ENCODE measurements around the gene BOD1. TPM values are rescaled to one million over a fixed set of nuclear protein-coding genes. Genes with fewer than 3 reads are reported as not detected.

The BOD1 gene
- total and polyA plus RNA-seq, 7 donors: 57.0 to 295 (median 120) TPM

- H3K9me3 ChIP-seq: peaks cover 9% of the 10 kb centered on the region
- intact Hi-C loops (cut with DNase I): no loop called here
- no peaks in the 10 kb centered on the region for H3K27me3 ChIP-seq (ENCODE audit: insufficient read depth in 3 of 3, low read length in 2 of 3)
- DNase-seq (no peak), ATAC-seq (no peak)
- no peaks in the 10 kb centered on the region for H3K36me3 ChIP-seq (ENCODE audit: insufficient read depth in 1 of 2, low read depth in 1 of 2)
- TF ChIP-seq, protein P1, sequence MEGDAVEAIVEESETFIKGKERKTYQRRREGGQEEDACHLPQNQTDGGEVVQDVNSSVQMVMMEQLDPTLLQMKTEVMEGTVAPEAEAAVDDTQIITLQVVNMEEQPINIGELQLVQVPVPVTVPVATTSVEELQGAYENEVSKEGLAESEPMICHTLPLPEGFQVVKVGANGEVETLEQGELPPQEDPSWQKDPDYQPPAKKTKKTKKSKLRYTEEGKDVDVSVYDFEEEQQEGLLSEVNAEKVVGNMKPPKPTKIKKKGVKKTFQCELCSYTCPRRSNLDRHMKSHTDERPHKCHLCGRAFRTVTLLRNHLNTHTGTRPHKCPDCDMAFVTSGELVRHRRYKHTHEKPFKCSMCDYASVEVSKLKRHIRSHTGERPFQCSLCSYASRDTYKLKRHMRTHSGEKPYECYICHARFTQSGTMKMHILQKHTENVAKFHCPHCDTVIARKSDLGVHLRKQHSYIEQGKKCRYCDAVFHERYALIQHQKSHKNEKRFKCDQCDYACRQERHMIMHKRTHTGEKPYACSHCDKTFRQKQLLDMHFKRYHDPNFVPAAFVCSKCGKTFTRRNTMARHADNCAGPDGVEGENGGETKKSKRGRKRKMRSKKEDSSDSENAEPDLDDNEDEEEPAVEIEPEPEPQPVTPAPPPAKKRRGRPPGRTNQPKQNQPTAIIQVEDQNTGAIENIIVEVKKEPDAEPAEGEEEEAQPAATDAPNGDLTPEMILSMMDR (IDR thresholded peaks at IDR 0.05): no peak
- H3K4me1 ChIP-seq: no peaks in the 10 kb centered on the region
- H3K27ac ChIP-seq: no peak overlapping the region
- no peak overlapping the region for H3K4me3 ChIP-seq
- 92 to 97% (median 94%) methylated on average over 1 of the region's 1 CpG for WGBS, 3 donors
Observed at GRCh38 chr5:173568128-173568527, 48.3 kb downstream of the BOD1 start.

DNA sequence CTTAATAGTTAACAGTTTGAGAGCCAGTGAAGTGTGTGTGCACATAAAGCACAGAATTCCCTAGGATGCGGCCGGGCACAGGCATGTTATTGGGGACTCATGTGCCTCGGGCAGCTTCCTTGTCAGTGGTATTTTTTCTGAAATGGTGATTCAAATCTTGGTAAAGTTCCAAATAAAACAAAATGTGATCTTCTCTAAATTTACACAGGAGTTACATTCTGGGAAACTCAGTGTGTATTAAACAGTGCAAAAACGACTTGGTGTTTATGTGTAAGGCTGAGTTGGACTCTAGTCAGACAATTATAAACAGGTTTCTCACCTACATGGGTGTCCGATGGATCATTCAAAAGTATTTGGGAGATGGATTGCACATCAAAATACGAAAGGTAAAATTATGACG is 48.9 kb downstream of the BOD1 start:
- no peak for DNase-seq
- H3K36me3 ChIP-seq (ENCODE audit: insufficient read depth in 1 of 2, low read depth in 1 of 2): no peaks in the 10 kb centered on the region
- no peak for ATAC-seq
- TF ChIP-seq, protein P1 (IDR thresholded peaks at IDR 0.05): no peak
- H3K27me3 ChIP-seq (ENCODE audit: insufficient read depth in 3 of 3, low read length in 2 of 3): no peaks in the 10 kb centered on the region
- intact Hi-C loops (cut with DNase I): no loop called here
- H3K4me1 ChIP-seq: no peaks in the 10 kb centered on the region
- H3K27ac ChIP-seq: no peak overlapping the region
- H3K9me3 ChIP-seq: peaks cover 9% of the 10 kb centered on the region
- WGBS, 3 donors: 66 to 76% (median 69%) methylated on average over 7 of the region's 7 CpGs
- H3K4me3 ChIP-seq: no peak overlapping the region

DNA sequence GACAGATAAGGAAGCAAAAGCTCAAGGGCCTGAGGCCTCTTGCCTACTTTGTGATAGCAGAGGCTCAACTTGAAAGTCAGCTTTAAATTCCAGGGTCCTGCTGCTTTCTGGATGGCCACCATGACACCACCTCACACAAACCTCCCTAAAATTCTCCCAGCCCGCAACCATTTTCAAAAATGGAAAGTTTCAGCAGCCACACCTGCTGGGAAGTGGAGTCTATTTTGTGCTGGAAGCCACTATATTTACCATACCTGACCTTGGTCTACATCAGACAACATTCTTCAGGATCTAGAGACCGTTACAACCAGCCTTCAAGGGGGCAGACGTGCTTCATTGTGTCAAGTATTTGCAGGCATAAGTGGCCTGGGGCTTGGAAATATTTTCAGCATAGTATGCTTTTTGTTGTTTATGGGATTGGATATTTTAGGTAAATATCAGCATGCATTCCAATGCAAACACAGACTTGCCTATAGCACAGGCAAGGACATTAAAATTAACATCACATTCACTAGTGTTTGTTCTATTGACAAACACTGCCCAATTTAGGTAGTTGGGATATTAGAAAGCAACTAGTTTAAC is 50.9 kb downstream of the BOD1 start:
- no peaks in the 10 kb centered on the region for H3K4me1 ChIP-seq
- TF ChIP-seq, protein P1 (IDR thresholded peaks at IDR 0.05): no peak
- WGBS, 3 donors: 94 to 95% (median 94%) methylated on average over 3 of the region's 3 CpGs

GRCh38 chr5:173564106-173564505 is 52.3 kb downstream of the BOD1 start:
- H3K4me1 ChIP-seq: no peaks in the 10 kb centered on the region
- peaks cover 0 to 6% (median 0%) of the 10 kb centered on the region in 3 donors for H3K27me3 ChIP-seq (ENCODE audit: insufficient read depth in 3 of 3, low read length in 2 of 3)
- H3K4me3 ChIP-seq: no peak overlapping the region
- intact Hi-C loops (cut with DNase I): no loop called here
- no peak overlapping the region for H3K27ac ChIP-seq
- DNase-seq (no peak), ATAC-seq (no peak)
- peaks cover 17% of the 10 kb centered on the region for H3K9me3 ChIP-seq
- TF ChIP-seq, protein P1 (IDR thresholded peaks at IDR 0.05): no peak
- WGBS, 3 donors: 63 to 68% (median 64%) methylated on average over 4 of the region's 4 CpGs
- no peaks in the 10 kb centered on the region for H3K36me3 ChIP-seq (ENCODE audit: insufficient read depth in 1 of 2, low read depth in 1 of 2)

More for the DNA sequence above, 50.9 kb downstream of the BOD1 start:
- H3K27ac ChIP-seq: no peak overlapping the region
- no peaks in the 10 kb centered on the region for H3K36me3 ChIP-seq (ENCODE audit: insufficient read depth in 1 of 2, low read depth in 1 of 2)
- no peak for ATAC-seq
- peaks cover 0 to 6% (median 0%) of the 10 kb centered on the region in 3 donors for H3K27me3 ChIP-seq (ENCODE audit: insufficient read depth in 3 of 3, low read length in 2 of 3)
- peaks cover 9% of the 10 kb centered on the region for H3K9me3 ChIP-seq
- no peak overlapping the region for H3K4me3 ChIP-seq
- intact Hi-C loops (cut with DNase I): no loop called here
- no peak for DNase-seq

DNA sequence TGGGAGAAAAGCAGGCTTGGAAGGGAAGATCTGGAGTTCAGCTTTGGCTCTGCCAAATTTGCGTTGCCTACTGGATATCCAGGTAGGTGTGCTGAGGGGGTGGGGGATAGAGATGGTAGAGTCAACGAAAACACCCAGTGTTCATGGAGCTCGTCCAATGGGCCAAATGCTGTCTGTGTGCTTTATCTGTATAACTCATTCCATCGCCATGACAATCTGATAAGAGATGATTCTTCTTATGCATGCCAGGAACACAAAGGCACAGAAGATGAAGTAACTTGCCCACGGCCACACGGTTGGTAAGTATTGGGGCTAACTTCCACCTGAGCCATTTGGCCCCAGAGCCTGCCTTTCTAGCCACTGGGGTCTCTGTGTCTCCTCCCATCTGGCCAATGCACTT is 53.2 kb downstream of the BOD1 start:
- H3K4me1 ChIP-seq: no peaks in the 10 kb centered on the region
- H3K36me3 ChIP-seq (ENCODE audit: insufficient read depth in 1 of 2, low read depth in 1 of 2): no peaks in the 10 kb centered on the region
- H3K27ac ChIP-seq: no peak overlapping the region
- DNase-seq (no peak), ATAC-seq (no peak)
- intact Hi-C loops (cut with DNase I): no loop called here
- no peak overlapping the region for H3K4me3 ChIP-seq
- WGBS, 3 donors: 90 to 92% (median 92%) methylated on average over 6 of the region's 6 CpGs
- peaks cover 0 to 6% (median 0%) of the 10 kb centered on the region in 3 donors for H3K27me3 ChIP-seq (ENCODE audit: insufficient read depth in 3 of 3, low read length in 2 of 3)
- TF ChIP-seq, protein P1 (IDR thresholded peaks at IDR 0.05): no peak
- H3K9me3 ChIP-seq: peaks cover 11% of the 10 kb centered on the region

All from psoas muscle (tissue), 8 donors.